LNCAP (cell line): ENCODE measurements around the gene GULP1.
A peak's percentile ranks its signal among the peaks of the same experiment; 100 is the strongest.

Source experiments
- CTCF ChIP-seq: fragments of 450-650 bp; IDR thresholded peaks from 2 replicates; pipeline ENCODE4 v1.5.1; 2017; ENCODE audit warnings: mild to moderate bottlenecking

Gene GULP1

GRCh38 chr2:188450732-188451483 lies 159.2 kb downstream of the GULP1 start:
- no peak for TF ChIP-seq CTCF

GRCh38 chr2:188452084-188452483 lies 160.4 kb downstream of the GULP1 start:
- no peak for TF ChIP-seq CTCF

- TF ChIP-seq CTCF = peak; percentile 19; the same call in 1 of the 2 replicates
Measured at GRCh38 chr2:188456114-188456909, 164.6 kb downstream of the GULP1 start.

- no peak for TF ChIP-seq CTCF
Measured at GRCh38 chr2:188459061-188459460, 167.4 kb downstream of the GULP1 start.

GRCh38 chr2:188466761-188467160 lies 175.1 kb downstream of the GULP1 start:
- no peak for TF ChIP-seq CTCF

- TF ChIP-seq CTCF = no peak
Measured at GRCh38 chr2:188471166-188471565, 179.5 kb downstream of the GULP1 start.

GRCh38 chr2:188473306-188473705 lies 181.6 kb downstream of the GULP1 start:
- TF ChIP-seq CTCF = no peak
